ENCODE measurements around the gene MFAP1.
A peak's percentile ranks its signal among the peaks of the same experiment; 100 is the strongest.
"Not testable (repeated sequence)": the region's sequence is repeated elsewhere in the genome, so short reads cannot be mapped to it uniquely, and the experiment has no call there.

MFAP1 gene

DNA sequence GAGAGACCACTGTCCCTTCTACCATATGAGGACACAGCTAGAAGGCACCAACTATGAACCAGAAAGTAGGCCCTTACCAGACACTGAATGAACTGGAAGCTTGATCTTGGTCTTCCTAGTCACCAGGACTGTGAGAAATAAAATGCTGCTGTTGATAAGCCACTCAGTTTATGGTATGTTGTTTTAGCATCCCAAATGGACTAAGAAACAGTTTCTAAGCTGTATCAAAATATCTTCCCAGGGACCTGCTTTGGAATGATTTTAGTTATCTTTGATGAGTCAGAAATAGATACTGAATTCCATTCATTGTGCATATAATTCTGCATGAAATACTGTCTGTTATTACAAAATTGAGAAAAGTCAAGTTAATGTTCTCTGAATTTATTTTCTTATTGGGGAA, 20.9 kb upstream of the MFAP1 start:
- TF ChIP-seq CTCF (IDR thresholded peaks at IDR 0.05): no peak
- DNase-seq: no peak
- Mint-ChIP-seq H3K9me3 (no peaks in the 10 kb centered on the region), H3K27ac (no peak overlapping the region), H3K27me3 (ENCODE audit: low read depth, poor library complexity) (no peaks in the 10 kb centered on the region), H3K36me3 (ENCODE audit: low read depth) (peaks cover 27% of the 10 kb centered on the region), H3K4me3 (no peak overlapping the region), H3K4me1 (no peaks in the 10 kb centered on the region)

DNA sequence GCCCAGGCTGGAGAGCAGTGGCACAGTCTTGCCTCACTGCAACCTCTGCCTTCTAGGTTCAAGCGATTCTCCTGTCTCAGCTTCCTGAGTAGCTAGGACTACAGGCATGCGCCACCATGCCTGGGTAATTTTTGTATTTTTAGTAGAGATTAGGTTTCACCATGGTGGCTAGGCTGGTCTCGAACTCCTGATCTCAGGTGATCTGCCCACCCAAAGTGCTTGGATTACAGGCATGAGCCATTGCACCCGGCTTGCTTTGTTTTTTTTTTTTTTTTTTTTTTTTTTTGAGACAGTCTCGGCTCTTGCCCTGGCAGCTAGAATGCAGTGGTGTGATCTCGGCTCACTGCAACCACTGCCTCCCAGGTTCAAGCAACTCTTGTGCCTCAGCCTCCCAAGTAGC, 8.0 kb upstream of the MFAP1 start:
- DNase-seq; H3K27me3 Mint-ChIP-seq (ENCODE audit: low read depth, poor library complexity); H3K9me3 Mint-ChIP-seq; H3K4me3 Mint-ChIP-seq: not testable (repeated sequence)
- H3K4me1 Mint-ChIP-seq: peaks cover 21% of the 10 kb centered on the region
- peaks cover 51% of the 10 kb centered on the region for H3K36me3 Mint-ChIP-seq (ENCODE audit: low read depth)
- peak overlapping the region; percentile 47 for H3K27ac Mint-ChIP-seq

- DNase-seq; H3K9me3 Mint-ChIP-seq; H3K27me3 Mint-ChIP-seq (ENCODE audit: low read depth, poor library complexity); H3K27ac Mint-ChIP-seq; H3K4me3 Mint-ChIP-seq: not testable (repeated sequence)
- peaks cover 51% of the 10 kb centered on the region for H3K36me3 Mint-ChIP-seq (ENCODE audit: low read depth)
- H3K4me1 Mint-ChIP-seq: peaks cover 29% of the 10 kb centered on the region
These were observed 7.1 kb upstream of the MFAP1 start for GRCh38 chr15:43831519-43832052.

DNA sequence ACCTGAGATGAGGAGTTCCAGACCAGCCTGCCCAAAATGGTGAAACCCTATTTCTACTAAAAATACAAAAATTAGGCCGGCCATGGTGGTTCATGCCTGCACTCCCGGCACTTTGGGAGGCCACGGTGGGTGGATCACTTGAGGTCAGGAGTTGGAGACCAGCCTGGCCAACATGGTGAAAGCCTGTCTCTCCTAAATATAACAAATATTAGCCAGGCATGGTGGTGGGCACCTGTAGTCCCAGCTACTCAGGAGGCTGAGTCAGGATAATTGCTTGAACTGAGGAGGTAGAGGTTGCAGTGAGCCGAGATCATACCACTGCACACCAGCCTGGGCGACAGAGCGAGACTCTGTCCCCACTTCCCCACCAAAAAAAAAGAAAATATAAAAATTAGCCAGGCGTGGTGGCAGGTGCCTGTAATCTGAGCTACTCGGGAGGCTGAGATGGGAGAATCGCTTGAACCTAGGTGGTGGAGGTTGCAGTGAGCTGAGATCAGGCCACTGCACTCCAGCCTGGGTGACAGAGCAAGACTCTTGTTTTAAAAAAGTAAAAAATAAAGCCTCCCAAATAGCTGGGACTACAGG, 6.3 kb upstream of the MFAP1 start:
- DNase-seq; H3K9me3 Mint-ChIP-seq; H3K27ac Mint-ChIP-seq; H3K27me3 Mint-ChIP-seq (ENCODE audit: low read depth, poor library complexity); H3K4me3 Mint-ChIP-seq: not testable (repeated sequence)
- H3K4me1 Mint-ChIP-seq: peaks cover 29% of the 10 kb centered on the region
- peaks cover 46% of the 10 kb centered on the region for H3K36me3 Mint-ChIP-seq (ENCODE audit: low read depth)

DNA sequence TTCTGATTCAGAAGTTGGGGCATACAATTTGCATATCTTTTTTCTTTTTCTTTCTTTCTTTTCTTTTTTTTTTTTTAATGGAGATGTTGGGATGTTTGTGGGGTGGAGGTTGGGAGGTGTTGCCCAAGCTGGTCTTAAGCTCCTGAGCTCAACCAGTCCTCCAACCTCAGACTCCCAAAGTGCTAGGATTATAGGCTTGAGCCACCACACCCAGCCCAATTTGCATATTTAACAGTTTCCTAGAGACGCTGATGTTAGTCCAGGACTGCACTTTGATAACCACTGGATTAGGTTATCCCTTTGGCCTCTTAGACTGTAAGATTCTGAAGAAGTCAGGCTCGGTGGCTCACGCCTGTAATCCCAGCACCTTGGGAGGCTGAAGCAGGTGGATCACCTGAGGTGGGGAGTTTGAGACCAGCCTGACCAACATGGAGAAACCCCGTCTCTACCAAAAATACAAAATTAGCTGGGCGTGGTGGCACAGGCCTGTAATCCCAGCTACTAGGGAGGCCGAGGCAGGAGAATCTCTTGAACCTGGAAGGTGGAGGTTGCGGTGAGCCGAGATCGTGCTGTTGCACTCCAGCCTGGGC, 5.6 kb upstream of the MFAP1 start:
- DNase-seq; H3K27me3 Mint-ChIP-seq (ENCODE audit: low read depth, poor library complexity); H3K4me3 Mint-ChIP-seq: not testable (repeated sequence)

GRCh38 chr15:43828061-43828657, 3.7 kb upstream of the MFAP1 start:
- no peak for TF ChIP-seq CTCF (IDR thresholded peaks at IDR 0.05)
- Mint-ChIP-seq H3K4me1 (peaks cover 36% of the 10 kb centered on the region), H3K27me3 (ENCODE audit: low read depth, poor library complexity) (peaks cover 5% of the 10 kb centered on the region), H3K36me3 (ENCODE audit: low read depth) (peaks cover 38% of the 10 kb centered on the region), H3K4me3 (peak overlapping the region; percentile 79), H3K9me3 (peaks cover 20% of the 10 kb centered on the region), H3K27ac (peak overlapping the region; percentile 39)
- DNase-seq: no peak

More for the DNA sequence above, 5.6 kb upstream of the MFAP1 start:
- Mint-ChIP-seq H3K9me3 (peaks cover 12% of the 10 kb centered on the region), H3K36me3 (ENCODE audit: low read depth) (peaks cover 42% of the 10 kb centered on the region), H3K4me1 (peaks cover 29% of the 10 kb centered on the region)
- not testable (repeated sequence) for H3K27ac Mint-ChIP-seq

GRCh38 chr15:43826508-43827341, 2.2 kb upstream of the MFAP1 start, which contains the start of gene WDR76:
WDR76 (plus strand) TSS chr15:43827002; CDS start chr15:43827033, 31 bp downstream.
- DNase-seq: peak; percentile 76
- Mint-ChIP-seq H3K9me3 (peaks cover 20% of the 10 kb centered on the region), H3K4me1 (peaks cover 33% of the 10 kb centered on the region), H3K36me3 (ENCODE audit: low read depth) (peaks cover 35% of the 10 kb centered on the region), H3K27me3 (ENCODE audit: low read depth, poor library complexity) (peaks cover 5% of the 10 kb centered on the region), H3K4me3 (peak within 1 kb of the TSS; percentile 79), H3K27ac (no peak within 1 kb of the TSS)
- TF ChIP-seq CTCF (IDR thresholded peaks at IDR 0.05): no peak
